GM19397 (cell line): ENCODE measurements around the gene ARHGAP22.

Experiments used
- ATAC-seq: cut with Tn5 transposase; IDR thresholded peaks from one replicate; pipeline ENCODE4 v1.9.1; 2021; ENCODE audit warnings: mild to moderate bottlenecking, moderate library complexity; ENCODE audit not compliant: unreplicated experiment

Gene ARHGAP22

GRCh38 chr10:48468130-48468790, 136.6 kb downstream of the ARHGAP22 start:
- no peak for ATAC-seq

GRCh38 chr10:48467669-48468068, 137.2 kb downstream of the ARHGAP22 start:
- no peak for ATAC-seq

- ATAC-seq: no peak
Measured at GRCh38 chr10:48466611-48467240, 138.1 kb downstream of the ARHGAP22 start.

GRCh38 chr10:48465860-48466521, 138.9 kb downstream of the ARHGAP22 start:
- no peak for ATAC-seq

GRCh38 chr10:48464871-48465736, 139.8 kb downstream of the ARHGAP22 start:
- ATAC-seq: no peak

- no peak for ATAC-seq
Measured at GRCh38 chr10:48464121-48464870, 140.6 kb downstream of the ARHGAP22 start.

- no peak for ATAC-seq
Measured at GRCh38 chr10:48463318-48464003, 141.4 kb downstream of the ARHGAP22 start.

- no peak for ATAC-seq
Measured at GRCh38 chr10:48462482-48463020, 142.3 kb downstream of the ARHGAP22 start.

GRCh38 chr10:48461623-48462481, 143.0 kb downstream of the ARHGAP22 start:
- no peak for ATAC-seq

GRCh38 chr10:48460182-48460581, 144.7 kb downstream of the ARHGAP22 start:
- ATAC-seq: no peak

GRCh38 chr10:48459270-48460150, 145.4 kb downstream of the ARHGAP22 start:
- ATAC-seq: no peak

GRCh38 chr10:48458662-48459048, 146.2 kb downstream of the ARHGAP22 start:
- no peak for ATAC-seq

GRCh38 chr10:48457949-48458661, 146.8 kb downstream of the ARHGAP22 start:
- no peak for ATAC-seq

- ATAC-seq: no peak
Measured at GRCh38 chr10:48456808-48457761, 147.8 kb downstream of the ARHGAP22 start.

- ATAC-seq: no peak
Measured at GRCh38 chr10:48456361-48456804, 148.5 kb downstream of the ARHGAP22 start.
